SH-SY5Y (cell line): Measurements from ENCODE around the gene TMED3.

Experiments used
- GATA2 ChIP-seq: IDR thresholded peaks from 2 replicates; pipeline ENCODE4 v1.6.1; 2011; ENCODE audit warnings: mild to moderate bottlenecking, low read depth, low read length
- GATA3 ChIP-seq: IDR thresholded peaks from 2 replicates; pipeline ENCODE4 v1.6.1; 2011; ENCODE audit warnings: low read depth, mild to moderate bottlenecking, low read length, moderate library complexity

DNA sequence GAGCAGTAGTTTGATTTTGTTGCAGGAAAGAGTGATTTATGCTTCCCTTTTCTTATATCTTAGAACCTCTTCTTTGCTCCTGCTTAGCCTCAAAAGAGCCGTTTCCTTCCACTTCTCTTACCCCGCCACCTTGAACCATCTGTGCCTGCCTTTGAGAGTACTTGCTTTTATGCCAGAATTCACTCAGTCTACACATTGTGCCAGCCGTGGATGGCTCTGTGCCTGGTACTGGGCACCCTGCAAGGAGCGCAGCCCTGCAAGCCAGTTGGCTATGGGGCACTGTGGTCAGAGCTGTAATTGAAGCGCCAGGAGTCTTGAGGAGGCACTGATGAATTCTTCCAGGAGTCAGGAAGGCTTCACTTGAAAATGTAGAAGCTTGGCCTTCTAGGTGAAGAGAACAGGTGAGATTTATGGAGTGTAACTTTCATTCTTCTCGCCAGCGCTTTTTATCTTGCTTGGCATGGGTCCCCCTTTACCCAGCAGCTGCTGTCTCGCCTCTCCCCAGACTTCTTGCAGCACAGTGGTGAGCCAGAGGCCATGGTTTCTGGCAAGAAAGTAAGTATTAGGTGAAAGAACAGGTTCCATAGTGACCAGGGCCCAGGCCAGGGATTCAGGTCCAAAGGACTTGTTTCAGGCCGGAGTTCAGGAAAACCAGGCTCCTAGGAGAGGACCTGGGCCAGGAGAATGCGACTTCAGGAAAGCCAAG lies 4.9 kb downstream of the TMED3 start:
- TF ChIP-seq GATA3: no peak
- no peak for TF ChIP-seq GATA2
